ENCODE data around the gene B4GALT3.

Gene B4GALT3

DNA sequence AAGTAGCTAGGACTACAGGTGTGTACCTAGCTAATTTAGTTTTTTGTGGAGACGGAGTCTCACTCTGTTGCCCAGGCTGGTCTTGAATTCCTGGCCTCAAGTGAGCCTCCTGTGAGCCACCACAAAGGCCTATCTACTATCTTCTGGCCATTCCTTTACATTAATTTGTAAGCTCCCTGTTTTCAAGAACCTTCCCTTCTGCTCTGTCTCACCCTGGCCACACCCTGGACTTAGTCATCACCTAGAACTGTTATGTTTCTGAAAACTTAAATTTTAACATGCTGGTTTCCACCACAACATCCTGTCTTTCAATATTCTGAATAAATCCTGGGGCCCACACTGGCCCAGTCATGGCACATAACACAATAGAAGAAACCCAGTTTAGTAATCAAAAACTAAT lies 4.9 kb upstream of the B4GALT3 start:
- Histone ChIP-seq H3K9me3 (ENCODE audit: insufficient read depth, low read length) (no peaks in the 10 kb centered on the region), H3K4me3 (ENCODE audit: insufficient read length, low read depth) (no peak overlapping the region), H3K27me3 (ENCODE audit: insufficient read depth, insufficient read length) (no peaks in the 10 kb centered on the region), H3K9ac (ENCODE audit: insufficient read length, low read depth) (no peak overlapping the region), H3K4me1 (ENCODE audit: insufficient read depth, insufficient read length) (no peaks in the 10 kb centered on the region), H3K36me3 (ENCODE audit: insufficient read depth, insufficient read length, low read length) (no peaks in the 10 kb centered on the region)
- no peak for TF ChIP-seq ZNF274 (IDR thresholded peaks at IDR 0.05; ENCODE audit: low read depth, low read length)
- no peak for TF ChIP-seq SUZ12 (IDR thresholded peaks at IDR 0.05; ENCODE audit: extremely low read depth, insufficient read depth, insufficient read length)
- no peak for TF ChIP-seq YY1 (IDR thresholded peaks at IDR 0.05; ENCODE audit: insufficient read depth, insufficient read length)
- DNase-seq (ENCODE audit: low read depth, low spot score): no peak

DNA sequence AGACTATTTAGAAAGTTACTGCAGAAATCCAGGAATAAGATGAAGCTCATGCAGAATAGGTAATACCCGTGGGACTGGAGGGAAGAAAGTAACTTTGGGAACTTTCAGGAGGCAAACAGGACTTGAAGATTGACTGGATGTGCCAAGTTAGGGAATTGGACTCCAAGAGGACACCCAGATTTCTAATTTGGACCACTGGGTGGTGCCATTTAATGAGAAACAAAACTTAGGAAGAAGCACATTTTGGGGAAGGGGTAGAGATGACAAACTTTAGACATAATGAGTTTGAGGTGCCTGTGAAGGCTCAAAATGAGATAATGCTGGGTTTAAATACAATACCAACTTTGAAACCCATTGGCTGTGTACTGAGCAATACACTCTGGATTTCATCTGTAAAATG lies 3.3 kb upstream of the B4GALT3 start:
- Histone ChIP-seq H3K4me1 (ENCODE audit: insufficient read depth, insufficient read length) (peaks cover 8% of the 10 kb centered on the region), H3K9me3 (ENCODE audit: insufficient read depth, low read length) (no peaks in the 10 kb centered on the region), H3K4me3 (ENCODE audit: insufficient read length, low read depth) (no peak overlapping the region), H3K36me3 (ENCODE audit: insufficient read depth, insufficient read length, low read length) (peaks cover 9% of the 10 kb centered on the region), H3K9ac (ENCODE audit: insufficient read length, low read depth) (no peak overlapping the region), H3K27me3 (ENCODE audit: insufficient read depth, insufficient read length) (no peaks in the 10 kb centered on the region)
- no peak for TF ChIP-seq YY1 (IDR thresholded peaks at IDR 0.05; ENCODE audit: insufficient read depth, insufficient read length)
- TF ChIP-seq ZNF274 (IDR thresholded peaks at IDR 0.05; ENCODE audit: low read depth, low read length): no peak
- no peak for TF ChIP-seq SUZ12 (IDR thresholded peaks at IDR 0.05; ENCODE audit: extremely low read depth, insufficient read depth, insufficient read length)
- DNase-seq (ENCODE audit: low read depth, low spot score): no peak

DNA sequence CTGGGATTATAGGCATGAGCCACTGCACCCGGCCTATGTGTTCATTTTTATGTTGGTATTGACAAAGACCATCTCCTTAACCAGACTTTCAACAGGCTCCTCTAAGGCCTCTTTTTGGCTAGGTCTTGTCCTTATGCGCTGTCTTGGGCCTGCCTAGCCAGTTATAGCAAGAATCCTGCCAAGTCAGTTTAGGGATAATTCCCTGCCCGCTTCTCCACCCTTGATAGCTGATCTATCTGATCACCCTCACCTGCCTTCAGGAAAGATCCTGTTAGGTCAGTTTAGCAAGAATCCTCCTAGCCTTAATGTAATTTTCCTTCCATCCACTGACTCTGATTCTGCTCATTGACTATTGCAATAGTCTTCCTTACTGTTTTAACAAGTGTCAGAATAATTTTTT lies 2.4 kb upstream of the B4GALT3 start:
- Histone ChIP-seq H3K9ac (ENCODE audit: insufficient read length, low read depth) (no peak overlapping the region), H3K27me3 (ENCODE audit: insufficient read depth, insufficient read length) (no peaks in the 10 kb centered on the region), H3K4me1 (ENCODE audit: insufficient read depth, insufficient read length) (peaks cover 8% of the 10 kb centered on the region), H3K9me3 (ENCODE audit: insufficient read depth, low read length) (no peaks in the 10 kb centered on the region), H3K4me3 (ENCODE audit: insufficient read length, low read depth) (no peak overlapping the region), H3K36me3 (ENCODE audit: insufficient read depth, insufficient read length, low read length) (peaks cover 18% of the 10 kb centered on the region)
- TF ChIP-seq SUZ12 (IDR thresholded peaks at IDR 0.05; ENCODE audit: extremely low read depth, insufficient read depth, insufficient read length): no peak
- no peak for TF ChIP-seq ZNF274 (IDR thresholded peaks at IDR 0.05; ENCODE audit: low read depth, low read length)
- no peak for TF ChIP-seq YY1 (IDR thresholded peaks at IDR 0.05; ENCODE audit: insufficient read depth, insufficient read length)
- no peak for DNase-seq (ENCODE audit: low read depth, low spot score)

DNA sequence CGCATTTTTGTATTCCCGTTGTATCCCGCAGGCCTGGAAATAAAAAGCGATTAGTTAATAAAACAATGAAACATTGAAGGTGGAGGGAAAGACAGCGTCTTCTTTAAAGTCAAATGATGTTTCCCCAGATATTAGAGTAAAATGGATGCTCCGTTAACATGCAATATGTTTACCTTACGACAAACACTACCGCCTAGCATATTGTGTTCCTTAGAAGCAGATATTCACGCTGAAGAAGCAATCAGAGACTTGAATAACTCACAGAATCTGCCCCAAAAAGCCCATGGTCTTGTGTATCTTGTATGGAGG lies 583 bp upstream of the B4GALT3 start:
- Histone ChIP-seq H3K4me1 (ENCODE audit: insufficient read depth, insufficient read length) (peaks cover 8% of the 10 kb centered on the region), H3K27me3 (ENCODE audit: insufficient read depth, insufficient read length) (no peaks in the 10 kb centered on the region), H3K36me3 (ENCODE audit: insufficient read depth, insufficient read length, low read length) (peaks cover 34% of the 10 kb centered on the region), H3K4me3 (ENCODE audit: insufficient read length, low read depth) (peak overlapping the region; percentile 90), H3K9me3 (ENCODE audit: insufficient read depth, low read length) (no peaks in the 10 kb centered on the region), H3K9ac (ENCODE audit: insufficient read length, low read depth) (peak overlapping the region; percentile 92)
- DNase-seq (ENCODE audit: low read depth, low spot score): no peak
- TF ChIP-seq ZNF274 (IDR thresholded peaks at IDR 0.05; ENCODE audit: low read depth, low read length): no peak
- no peak for TF ChIP-seq SUZ12 (IDR thresholded peaks at IDR 0.05; ENCODE audit: extremely low read depth, insufficient read depth, insufficient read length)
- no peak for TF ChIP-seq YY1 (IDR thresholded peaks at IDR 0.05; ENCODE audit: insufficient read depth, insufficient read length)

DNA sequence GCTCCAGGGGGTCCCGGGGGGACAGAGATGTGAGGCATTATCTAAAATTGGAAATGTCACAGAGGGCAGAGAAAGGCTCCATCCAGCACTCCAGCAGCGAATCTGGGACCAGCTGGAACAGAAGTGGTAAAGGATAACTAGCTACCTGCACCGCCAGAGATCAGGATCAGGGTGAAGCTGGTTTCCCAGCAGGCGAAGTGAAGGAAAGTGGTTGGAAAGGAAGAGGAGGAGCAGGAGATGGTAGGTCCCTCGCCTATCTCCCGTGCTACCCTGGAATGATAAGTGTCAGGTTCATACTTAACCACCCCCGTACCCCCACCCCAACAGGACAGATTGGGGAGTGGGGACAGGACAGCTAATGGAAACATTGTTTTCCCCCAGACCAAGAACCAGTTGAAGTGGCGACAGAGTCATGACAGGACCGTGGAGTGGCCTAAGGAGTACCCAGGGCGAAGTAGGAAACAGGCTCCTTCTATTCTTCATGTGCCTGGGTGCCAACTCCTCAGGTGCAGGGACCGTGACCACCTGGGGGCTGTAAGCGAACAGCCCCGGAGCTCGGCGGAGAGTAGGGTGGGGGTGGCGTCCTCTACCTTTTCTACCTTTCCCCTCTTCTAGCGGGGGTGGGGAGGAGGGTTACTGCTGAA lies 717 bp downstream of the B4GALT3 start:
- Histone ChIP-seq H3K9me3 (ENCODE audit: insufficient read depth, low read length) (no peaks in the 10 kb centered on the region), H3K36me3 (ENCODE audit: insufficient read depth, insufficient read length, low read length) (peaks cover 47% of the 10 kb centered on the region), H3K9ac (ENCODE audit: insufficient read length, low read depth) (peak overlapping the region; percentile 92), H3K27me3 (ENCODE audit: insufficient read depth, insufficient read length) (no peaks in the 10 kb centered on the region), H3K4me3 (ENCODE audit: insufficient read length, low read depth) (peak overlapping the region; percentile 90), H3K4me1 (ENCODE audit: insufficient read depth, insufficient read length) (peaks cover 8% of the 10 kb centered on the region)
- no peak for TF ChIP-seq SUZ12 (IDR thresholded peaks at IDR 0.05; ENCODE audit: extremely low read depth, insufficient read depth, insufficient read length)
- TF ChIP-seq ZNF274 (IDR thresholded peaks at IDR 0.05; ENCODE audit: low read depth, low read length): no peak
- TF ChIP-seq YY1 (IDR thresholded peaks at IDR 0.05; ENCODE audit: insufficient read depth, insufficient read length): no peak
- no peak for DNase-seq (ENCODE audit: low read depth, low spot score)

DNA sequence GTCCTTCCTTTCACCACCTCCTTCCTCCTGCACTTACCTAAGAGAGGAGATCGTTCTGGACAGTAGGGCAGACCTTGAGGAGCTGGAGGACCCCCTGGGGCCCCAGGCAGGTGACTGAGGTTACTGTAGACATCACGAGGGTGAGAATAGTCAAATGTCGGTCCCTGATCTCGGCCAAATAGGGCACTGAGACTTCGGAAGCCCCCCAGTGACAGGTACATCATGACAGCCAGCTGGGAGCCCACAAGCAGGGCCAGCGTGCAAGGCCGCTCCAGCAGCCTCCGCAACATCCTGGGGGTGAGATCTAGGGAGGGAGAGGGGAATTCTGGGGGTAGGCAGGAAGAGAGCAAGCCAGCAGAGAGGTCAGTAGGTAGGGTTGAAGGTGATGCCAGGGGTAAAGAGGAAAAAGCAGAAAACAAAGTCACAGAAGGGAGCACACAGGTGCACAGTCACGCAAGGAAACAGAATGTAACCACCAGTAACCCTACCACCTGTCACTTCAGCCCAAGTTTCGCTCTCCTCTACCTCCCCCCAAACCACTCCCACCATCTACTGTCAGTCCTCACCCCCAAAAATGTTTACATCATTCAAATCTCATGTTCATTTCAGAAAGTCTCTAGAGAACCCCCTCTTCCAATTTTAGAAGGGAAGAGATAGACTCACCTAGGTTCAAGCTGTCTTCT lies 1.4 kb downstream of the B4GALT3 start:
- Histone ChIP-seq H3K4me3 (ENCODE audit: insufficient read length, low read depth) (peak overlapping the region; percentile 90), H3K9me3 (ENCODE audit: insufficient read depth, low read length) (no peaks in the 10 kb centered on the region), H3K9ac (ENCODE audit: insufficient read length, low read depth) (no peak overlapping the region), H3K27me3 (ENCODE audit: insufficient read depth, insufficient read length) (no peaks in the 10 kb centered on the region), H3K4me1 (ENCODE audit: insufficient read depth, insufficient read length) (peaks cover 8% of the 10 kb centered on the region), H3K36me3 (ENCODE audit: insufficient read depth, insufficient read length, low read length) (peaks cover 53% of the 10 kb centered on the region)
- TF ChIP-seq ZNF274 (IDR thresholded peaks at IDR 0.05; ENCODE audit: low read depth, low read length) (no peak), SUZ12 (IDR thresholded peaks at IDR 0.05; ENCODE audit: extremely low read depth, insufficient read depth, insufficient read length) (no peak), YY1 (IDR thresholded peaks at IDR 0.05; ENCODE audit: insufficient read depth, insufficient read length) (no peak)
- no peak for DNase-seq (ENCODE audit: low read depth, low spot score)

DNA sequence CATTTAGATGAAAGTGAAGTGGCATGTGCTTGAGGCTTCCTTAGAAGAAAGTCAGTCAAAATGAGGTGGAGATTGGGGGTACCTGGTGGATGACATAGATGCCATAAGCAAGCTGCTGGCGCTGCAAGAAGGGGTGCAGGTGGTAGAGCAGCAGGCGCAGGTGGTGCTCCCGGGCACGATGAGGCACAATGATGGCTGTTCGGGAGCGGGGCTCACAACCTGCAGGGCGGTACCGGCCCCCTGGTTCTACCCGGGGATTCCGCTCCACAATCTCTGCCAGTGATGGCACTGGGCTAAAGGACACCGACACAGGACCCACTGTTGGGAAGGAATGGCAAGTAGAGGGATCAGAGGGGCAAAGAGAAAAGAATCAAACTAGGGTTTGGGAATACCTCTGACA lies 2.4 kb downstream of the B4GALT3 start:
- DNase-seq (ENCODE audit: low read depth, low spot score): no peak
- Histone ChIP-seq H3K27me3 (ENCODE audit: insufficient read depth, insufficient read length) (no peaks in the 10 kb centered on the region), H3K36me3 (ENCODE audit: insufficient read depth, insufficient read length, low read length) (peaks cover 62% of the 10 kb centered on the region), H3K4me3 (ENCODE audit: insufficient read length, low read depth) (no peak overlapping the region), H3K4me1 (ENCODE audit: insufficient read depth, insufficient read length) (peaks cover 8% of the 10 kb centered on the region), H3K9ac (ENCODE audit: insufficient read length, low read depth) (no peak overlapping the region), H3K9me3 (ENCODE audit: insufficient read depth, low read length) (no peaks in the 10 kb centered on the region)
- TF ChIP-seq SUZ12 (IDR thresholded peaks at IDR 0.05; ENCODE audit: extremely low read depth, insufficient read depth, insufficient read length) (no peak), ZNF274 (IDR thresholded peaks at IDR 0.05; ENCODE audit: low read depth, low read length) (no peak), YY1 (IDR thresholded peaks at IDR 0.05; ENCODE audit: insufficient read depth, insufficient read length) (no peak)

Measured in NT2/D1 (cell line).